ENCODE results near the gene METTL16. TPM values are rescaled to one million over a fixed set of nuclear protein-coding genes. Genes with fewer than 3 reads are reported as not detected.

Gene METTL16
- total and polyA plus RNA-seq, 4 experiments from 2014 or later: 7.5 to 51.8 (median 39.5) TPM

DNA sequence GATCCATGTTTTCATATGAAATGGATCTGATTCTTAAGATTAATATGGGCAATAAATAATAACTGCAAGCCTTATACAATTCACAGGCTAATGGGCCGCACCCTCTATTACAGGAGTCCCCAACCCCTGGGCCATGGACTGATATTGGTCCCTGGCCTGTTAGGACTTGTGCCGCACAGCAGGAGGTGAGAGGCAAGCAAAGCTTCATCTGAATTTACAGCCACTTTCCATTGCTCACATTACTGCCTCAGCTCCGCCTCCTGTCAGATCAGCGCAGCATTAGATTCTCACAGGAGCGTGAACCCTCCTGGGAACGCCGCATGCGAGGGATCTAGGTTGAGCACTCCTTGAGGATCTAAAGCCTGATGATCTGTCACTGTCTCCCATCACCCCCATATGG lies 26.8 kb downstream of the METTL16 start:
- no peak overlapping the region for H3K27ac ChIP-seq (ENCODE audit: low read depth, low read length)
- CTCF ChIA-PET (ENCODE audit: partially characterized antibody): no interaction called here
- POLR2A ChIA-PET (ENCODE audit: partially characterized antibody): interaction anchor here (1.3 kb wide), 1 partner anchor 26 kb away, joined by 3 read pairs; the partner anchor contains the start of gene METTL16
- H3K36me3 ChIP-seq (ENCODE audit: insufficient read depth, low read length): no peaks in the 10 kb centered on the region
- H3K4me3 Mint-ChIP-seq: no peak overlapping the region
- H3K9me3 ChIP-seq (ENCODE audit: control insufficient read depth in 1 of 2, low read length in 2 of 2): no peaks in the 10 kb centered on the region
- intact Hi-C loops (cut with micrococcal nuclease): no loop called here
- H3K4me1 ChIP-seq (ENCODE audit: insufficient read depth, low read length): peaks cover 26% of the 10 kb centered on the region
- peaks cover 39 to 60% (median 49%) of the 10 kb centered on the region in 4 donors for H3K4me1 Mint-ChIP-seq
- no peaks in the 10 kb centered on the region for H3K27me3 ChIP-seq (ENCODE audit: insufficient read depth, low read length)
- no peaks in the 10 kb centered on the region for H3K27me3 Mint-ChIP-seq
- H3K9me3 Mint-ChIP-seq: no peaks in the 10 kb centered on the region
- peaks cover 4 to 18% of the 10 kb centered on the region in 2 donors for H3K36me3 Mint-ChIP-seq
- H3K4me3 ChIP-seq (ENCODE audit: low read length in 2 of 2): no peak overlapping the region
- DNase-seq: no peak
- peak overlapping the region in 3 of 7 donors; percentile 3 to 55 (median 18) for H3K27ac Mint-ChIP-seq

DNA sequence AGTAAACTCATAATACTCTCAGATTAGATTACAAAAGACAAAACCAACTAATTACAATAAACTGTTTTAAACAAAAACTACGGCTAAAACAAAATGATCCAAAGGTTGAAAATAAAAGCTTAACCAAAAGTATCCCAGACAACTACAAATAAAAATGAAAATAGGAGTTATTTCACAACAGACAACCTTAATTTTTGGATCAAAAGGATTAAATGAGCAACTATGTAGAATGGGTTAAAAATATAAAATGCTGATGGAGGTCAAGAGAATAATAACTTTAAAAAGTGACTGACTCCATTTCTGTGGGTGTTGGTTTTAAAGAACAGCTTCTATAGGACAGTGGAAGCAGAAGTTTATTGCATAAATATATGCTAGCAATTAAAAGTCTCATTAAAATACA lies 28.6 kb downstream of the METTL16 start:
- Mint-ChIP-seq H3K4me3 (peak overlapping the region in 7 of 8 donors; percentile 26 to 86 (median 39)), H3K4me1 (peaks cover 37 to 54% (median 45%) of the 10 kb centered on the region in 4 donors), H3K27me3 (no peaks in the 10 kb centered on the region), H3K36me3 (peaks cover 5 to 18% of the 10 kb centered on the region in 2 donors), H3K27ac (peak overlapping the region; percentile 69 to 98 (median 90)), H3K9me3 (no peaks in the 10 kb centered on the region)
- H3K9me3 ChIP-seq (ENCODE audit: control insufficient read depth in 1 of 2, low read length in 2 of 2): no peaks in the 10 kb centered on the region
- intact Hi-C loops (cut with micrococcal nuclease): no loop called here
- no peaks in the 10 kb centered on the region for H3K36me3 ChIP-seq (ENCODE audit: insufficient read depth, low read length)
- ChIA-PET POLR2A (ENCODE audit: partially characterized antibody) (interaction anchor here (2.5 kb wide), 1 partner anchor 28 kb away, joined by 26 read pairs; the partner anchor contains the start of gene METTL16), CTCF (ENCODE audit: partially characterized antibody) (interaction anchor here (0.8 kb wide), 1 partner anchor 101 kb away, joined by 4 read pairs; no protein-coding TSS in a partner anchor)
- H3K4me3 ChIP-seq (ENCODE audit: low read length in 2 of 2): no peak overlapping the region
- peaks cover 26% of the 10 kb centered on the region for H3K4me1 ChIP-seq (ENCODE audit: insufficient read depth, low read length)
- H3K27me3 ChIP-seq (ENCODE audit: insufficient read depth, low read length): no peaks in the 10 kb centered on the region
- no peak for DNase-seq
- peak overlapping the region; percentile 23 for H3K27ac ChIP-seq (ENCODE audit: low read depth, low read length)

DNA sequence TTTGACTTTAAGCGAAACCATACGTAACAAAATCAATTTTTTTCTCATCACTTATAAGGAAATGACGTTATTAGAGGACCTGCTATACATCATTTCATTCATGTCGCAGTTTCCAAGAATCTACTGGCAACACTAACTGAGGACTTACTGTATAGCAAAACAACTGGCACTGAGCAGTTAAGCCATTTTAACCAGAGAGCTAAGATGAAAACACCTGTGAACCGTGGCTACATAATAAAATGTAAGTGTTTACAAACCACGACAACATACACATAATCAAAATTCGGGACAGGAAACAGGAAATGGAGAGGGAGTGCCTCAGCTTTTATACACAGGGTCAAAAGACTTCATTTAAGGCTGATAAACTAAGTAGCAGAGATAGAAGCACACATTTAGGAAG lies 29.5 kb downstream of the METTL16 start:
- Mint-ChIP-seq H3K27ac (peak overlapping the region; percentile 70 to 98 (median 94)), H3K36me3 (peaks cover 12 to 26% of the 10 kb centered on the region in 2 donors), H3K9me3 (no peaks in the 10 kb centered on the region), H3K27me3 (no peaks in the 10 kb centered on the region), H3K4me1 (peaks cover 34 to 49% (median 43%) of the 10 kb centered on the region in 4 donors), H3K4me3 (peak overlapping the region; percentile 30 to 86 (median 78))
- Histone ChIP-seq H3K27ac (ENCODE audit: low read depth, low read length) (peak overlapping the region; percentile 20), H3K4me3 (ENCODE audit: low read length in 2 of 2) (peak overlapping the region in 1 of 2 donors; percentile 0), H3K4me1 (ENCODE audit: insufficient read depth, low read length) (peaks cover 26% of the 10 kb centered on the region), H3K27me3 (ENCODE audit: insufficient read depth, low read length) (no peaks in the 10 kb centered on the region), H3K36me3 (ENCODE audit: insufficient read depth, low read length) (peaks cover 8% of the 10 kb centered on the region), H3K9me3 (ENCODE audit: control insufficient read depth in 1 of 2, low read length in 2 of 2) (no peaks in the 10 kb centered on the region)
- CTCF ChIA-PET (ENCODE audit: partially characterized antibody): no interaction called here
- intact Hi-C loops (cut with micrococcal nuclease): no loop called here
- DNase-seq: peak in 4 of 5 donors; percentile 59 to 73 (median 64)
- POLR2A ChIA-PET (ENCODE audit: partially characterized antibody): interaction anchor here (0.9 to 2.5 kb wide), 5 partner anchors 17 to 113 kb away, joined by 3 to 26 read pairs (median 5); partner anchors contain the start of gene METTL16

DNA sequence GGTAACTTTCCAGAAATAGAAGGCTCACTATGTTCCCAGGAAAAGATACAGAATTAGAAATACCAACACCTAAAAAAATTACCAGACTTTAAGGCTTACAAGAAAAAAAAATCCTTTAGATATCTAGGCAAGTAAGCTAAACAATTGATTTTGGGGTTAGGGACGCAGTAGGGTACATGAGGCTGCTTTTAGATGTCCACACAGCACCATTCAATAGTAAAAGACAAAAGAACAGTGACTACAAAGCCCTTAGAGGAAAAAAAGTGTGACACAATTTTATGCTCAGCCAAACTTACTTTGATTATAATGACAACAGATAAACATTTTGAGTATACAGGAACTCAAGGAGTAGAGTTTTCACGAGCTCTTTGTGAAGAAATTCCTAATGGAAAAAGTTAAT lies 29.9 kb downstream of the METTL16 start:
- Histone ChIP-seq H3K27ac (ENCODE audit: low read depth, low read length) (peak overlapping the region; percentile 20), H3K27me3 (ENCODE audit: insufficient read depth, low read length) (no peaks in the 10 kb centered on the region), H3K4me3 (ENCODE audit: low read length in 2 of 2) (no peak overlapping the region), H3K36me3 (ENCODE audit: insufficient read depth, low read length) (peaks cover 9% of the 10 kb centered on the region), H3K4me1 (ENCODE audit: insufficient read depth, low read length) (peaks cover 26% of the 10 kb centered on the region), H3K9me3 (ENCODE audit: control insufficient read depth in 1 of 2, low read length in 2 of 2) (no peaks in the 10 kb centered on the region)
- H3K36me3 Mint-ChIP-seq: peaks cover 12 to 22% of the 10 kb centered on the region in 2 donors
- H3K27ac Mint-ChIP-seq: peak overlapping the region; percentile 70 to 98 (median 94)
- intact Hi-C loops (cut with micrococcal nuclease): no loop called here
- H3K27me3 Mint-ChIP-seq: no peaks in the 10 kb centered on the region
- POLR2A ChIA-PET (ENCODE audit: partially characterized antibody): interaction anchor here (0.9 to 2.5 kb wide), 5 partner anchors 18 to 113 kb away, joined by 3 to 26 read pairs (median 5); partner anchors contain the start of gene METTL16
- CTCF ChIA-PET (ENCODE audit: partially characterized antibody): interaction anchor here (2.1 kb wide), 1 partner anchor 12 kb away, joined by 4 read pairs; no protein-coding TSS in a partner anchor
- H3K9me3 Mint-ChIP-seq: no peaks in the 10 kb centered on the region
- no peak for DNase-seq
- H3K4me3 Mint-ChIP-seq: peak overlapping the region in 6 of 8 donors; percentile 6 to 86 (median 70)
- H3K4me1 Mint-ChIP-seq: peaks cover 30 to 44% (median 39%) of the 10 kb centered on the region in 4 donors

DNA sequence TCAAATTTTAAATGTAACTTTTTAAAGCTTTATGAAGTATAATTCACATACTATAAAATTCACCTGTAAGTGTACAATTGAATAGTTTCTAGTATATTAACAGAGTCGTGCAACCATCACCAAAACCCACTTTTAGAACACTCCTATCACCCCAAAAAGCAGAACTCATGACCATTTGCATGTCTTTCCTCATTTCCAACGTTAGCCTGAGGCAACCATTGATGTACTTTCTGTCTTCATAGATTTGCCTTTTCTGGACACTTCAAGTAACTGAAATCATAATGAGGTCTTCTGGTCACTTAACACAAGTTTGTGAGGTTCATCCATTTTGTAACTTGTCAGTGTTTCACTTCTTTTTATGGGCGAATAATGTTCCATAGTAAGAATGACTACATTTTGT lies 33.2 kb downstream of the METTL16 start:
- Mint-ChIP-seq H3K4me1 (peaks cover 25 to 39% (median 30%) of the 10 kb centered on the region in 4 donors), H3K27ac (peak overlapping the region in 1 of 7 donors; percentile 11), H3K27me3 (no peaks in the 10 kb centered on the region), H3K9me3 (no peaks in the 10 kb centered on the region), H3K4me3 (no peak overlapping the region), H3K36me3 (peaks cover 33 to 43% of the 10 kb centered on the region in 2 donors)
- CTCF ChIA-PET (ENCODE audit: partially characterized antibody): interaction anchor here (0.6 to 2.2 kb wide), 3 partner anchors 63 to 195 kb away, joined by 3 to 6 read pairs (median 5); no protein-coding TSS in a partner anchor
- Histone ChIP-seq H3K9me3 (ENCODE audit: control insufficient read depth in 1 of 2, low read length in 2 of 2) (no peaks in the 10 kb centered on the region), H3K27ac (ENCODE audit: low read depth, low read length) (no peak overlapping the region), H3K4me1 (ENCODE audit: insufficient read depth, low read length) (peaks cover 22% of the 10 kb centered on the region), H3K4me3 (ENCODE audit: low read length in 2 of 2) (no peak overlapping the region), H3K36me3 (ENCODE audit: insufficient read depth, low read length) (peaks cover 32% of the 10 kb centered on the region), H3K27me3 (ENCODE audit: insufficient read depth, low read length) (no peaks in the 10 kb centered on the region)
- DNase-seq: no peak
- POLR2A ChIA-PET (ENCODE audit: partially characterized antibody): interaction anchor here (1.3 kb wide), 1 partner anchor 12 kb away, joined by 6 read pairs; no protein-coding TSS in a partner anchor
- intact Hi-C loops (cut with micrococcal nuclease): no loop called here

DNA sequence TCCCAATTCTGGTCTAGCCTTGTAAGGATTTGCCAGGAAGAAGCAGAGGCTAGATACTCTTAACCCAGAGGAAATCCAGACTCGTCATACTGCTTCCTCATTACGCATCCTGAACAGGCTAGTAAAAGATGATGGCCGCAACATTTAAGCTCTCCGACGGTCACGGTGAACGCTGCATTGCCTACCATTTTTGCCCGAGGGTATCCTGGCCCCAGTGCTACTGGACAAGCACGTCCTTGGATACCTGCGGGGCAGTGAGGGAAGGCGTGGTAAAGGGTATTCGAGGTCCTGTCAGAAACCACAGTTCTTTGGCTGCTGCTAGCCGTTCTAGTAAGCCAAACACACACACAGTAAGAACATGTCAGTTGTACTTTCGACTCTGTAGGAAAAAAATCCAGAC lies 36.6 kb downstream of the METTL16 start:
- intact Hi-C loops (cut with micrococcal nuclease): no loop called here
- no peak overlapping the region for H3K4me3 Mint-ChIP-seq
- H3K4me3 ChIP-seq (ENCODE audit: low read length in 2 of 2): no peak overlapping the region
- ChIA-PET CTCF (ENCODE audit: partially characterized antibody) (no interaction called here), POLR2A (ENCODE audit: partially characterized antibody) (no interaction called here)
- no peak overlapping the region for H3K27ac Mint-ChIP-seq
- no peak for DNase-seq
- no peaks in the 10 kb centered on the region for H3K27me3 ChIP-seq (ENCODE audit: insufficient read depth, low read length)
- H3K9me3 Mint-ChIP-seq: no peaks in the 10 kb centered on the region
- H3K27me3 Mint-ChIP-seq: no peaks in the 10 kb centered on the region
- peaks cover 37% of the 10 kb centered on the region for H3K36me3 ChIP-seq (ENCODE audit: insufficient read depth, low read length)
- no peak overlapping the region for H3K27ac ChIP-seq (ENCODE audit: low read depth, low read length)
- H3K36me3 Mint-ChIP-seq: peaks cover 50 to 66% of the 10 kb centered on the region in 2 donors
- no peaks in the 10 kb centered on the region for H3K9me3 ChIP-seq (ENCODE audit: control insufficient read depth in 1 of 2, low read length in 2 of 2)
- no peaks in the 10 kb centered on the region for H3K4me1 ChIP-seq (ENCODE audit: insufficient read depth, low read length)
- peaks cover 0 to 15% (median 5%) of the 10 kb centered on the region in 4 donors for H3K4me1 Mint-ChIP-seq

DNA sequence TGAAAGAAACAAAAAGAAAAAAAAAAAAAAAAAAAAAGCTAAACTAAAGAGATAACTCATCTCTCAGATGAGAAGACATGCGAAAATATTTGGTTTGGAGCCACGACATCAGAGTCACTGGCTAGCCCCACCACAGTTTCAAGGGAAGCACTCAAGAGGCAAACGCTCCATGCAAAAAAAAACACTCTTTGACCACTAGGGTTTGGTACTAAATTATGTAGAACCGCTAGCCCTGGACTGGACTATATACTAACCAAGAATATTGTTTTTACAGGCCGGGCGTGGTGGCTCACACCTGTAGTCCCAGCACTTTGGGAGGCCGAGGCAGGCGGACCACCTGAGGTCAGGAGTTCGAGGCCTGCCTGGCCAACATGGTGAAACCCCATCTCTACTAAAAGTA lies 37.3 kb downstream of the METTL16 start:
- no peak overlapping the region for H3K4me3 Mint-ChIP-seq
- H3K9me3 Mint-ChIP-seq: no peaks in the 10 kb centered on the region
- no peak overlapping the region for H3K27ac Mint-ChIP-seq
- no peak for DNase-seq
- intact Hi-C loops (cut with micrococcal nuclease): no loop called here
- POLR2A ChIA-PET (ENCODE audit: partially characterized antibody): no interaction called here
- H3K9me3 ChIP-seq (ENCODE audit: control insufficient read depth in 1 of 2, low read length in 2 of 2): no peaks in the 10 kb centered on the region
- H3K4me1 ChIP-seq (ENCODE audit: insufficient read depth, low read length): no peaks in the 10 kb centered on the region
- CTCF ChIA-PET (ENCODE audit: partially characterized antibody): no interaction called here
- H3K27me3 ChIP-seq (ENCODE audit: insufficient read depth, low read length): no peaks in the 10 kb centered on the region
- no peak overlapping the region for H3K4me3 ChIP-seq (ENCODE audit: low read length in 2 of 2)
- H3K27ac ChIP-seq (ENCODE audit: low read depth, low read length): no peak overlapping the region
- peaks cover 42% of the 10 kb centered on the region for H3K36me3 ChIP-seq (ENCODE audit: insufficient read depth, low read length)
- peaks cover 55 to 71% of the 10 kb centered on the region in 2 donors for H3K36me3 Mint-ChIP-seq
- no peaks in the 10 kb centered on the region for H3K27me3 Mint-ChIP-seq
- peaks cover 0 to 16% (median 4%) of the 10 kb centered on the region in 4 donors for H3K4me1 Mint-ChIP-seq

All from CD4-positive, alpha-beta memory T cell (primary cell).